Liver (tissue), 9 donors: ENCODE data around the gene EPB41L4A. TPM values are rescaled to one million over a fixed set of nuclear protein-coding genes. Genes with fewer than 3 reads are reported as not detected.

Source experiments
- DNase-seq: peaks from one replicate; pipeline ENCODE4 v3.0.0-alpha.2; 2017; ENCODE audit warnings: low spot score
- H3K27ac ChIP-seq, 2 donors: one replicate each; pipeline ENCODE4 v1.7.0; 2013; ENCODE audit warnings: inconsistent platforms in 2 of 2, low read length in 2 of 2, control low read depth in 1 of 2, low read depth in 1 of 2, mild to moderate bottlenecking in 1 of 2
- H3K27me3 ChIP-seq, 4 donors: one replicate each; pipeline versions ENCODE4 v1.6.1 to v1.7.0; 2013; ENCODE audit warnings: low read length in 3 of 4, inconsistent platforms in 1 of 4, mild to moderate bottlenecking in 1 of 4, moderate library complexity in 1 of 4; ENCODE audit not compliant: control insufficient read depth in 4 of 4, insufficient read depth in 4 of 4
- H3K36me3 ChIP-seq, 4 donors: one replicate each; pipeline versions ENCODE4 v1.6.1 to v1.7.0; 2013; ENCODE audit warnings: low read length in 3 of 4, mild to moderate bottlenecking in 3 of 4, low read depth in 1 of 4, moderate library complexity in 1 of 4; ENCODE audit not compliant: control insufficient read depth in 4 of 4, insufficient read depth in 3 of 4
- H3K4me1 ChIP-seq, 4 donors: one replicate each; pipeline versions ENCODE4 v1.6.1 to v1.7.0; 2013; ENCODE audit warnings: low read length in 3 of 4, mild to moderate bottlenecking in 3 of 4, moderate library complexity in 1 of 4; ENCODE audit not compliant: control insufficient read depth in 4 of 4, insufficient read depth in 4 of 4
- H3K4me3 ChIP-seq, 3 donors: one replicate each; pipeline versions ENCODE4 v1.6.1 to v1.7.0; 2013; ENCODE audit warnings: low read length in 3 of 3, control low read depth in 1 of 3, low read depth in 1 of 3, mild to moderate bottlenecking in 1 of 3
- H3K9ac ChIP-seq, 2 donors: one replicate each; pipeline ENCODE4 v1.7.0; 2013; ENCODE audit warnings: low read length in 2 of 2, mild to moderate bottlenecking in 2 of 2, moderate library complexity in 2 of 2, control low read depth in 1 of 2, low read depth in 1 of 2
- H3K9me3 ChIP-seq, 4 donors: one replicate each; pipeline versions ENCODE4 v1.6.1 to v1.7.0; 2013; ENCODE audit warnings: low read length in 3 of 4; ENCODE audit not compliant: control insufficient read depth in 4 of 4
- EGR1 ChIP-seq, 2 donors: IDR thresholded peaks; 2 replicates each; pipeline ENCODE4 v1.6.1; 2016 to 2018; ENCODE audit warnings: antibody characterized with exemption in 2 of 2, low read depth in 2 of 2
- FOXA2 ChIP-seq: IDR thresholded peaks from 2 replicates; pipeline ENCODE4 v1.6.1; 2016; ENCODE audit warnings: antibody characterized with exemption
- GABPA ChIP-seq, 2 donors: IDR thresholded peaks in 1 of 2; conservative IDR thresholded peaks in 1 of 2; 2 replicates each; pipeline ENCODE4 v1.6.1; 2016; ENCODE audit warnings: antibody characterized with exemption in 2 of 2, mild to moderate bottlenecking in 1 of 2, moderate library complexity in 1 of 2
- HNF4A ChIP-seq, 2 donors: conservative IDR thresholded peaks; 2 replicates each; pipeline ENCODE4 v1.6.1; 2016; ENCODE audit warnings: antibody characterized with exemption in 2 of 2, mild to moderate bottlenecking in 2 of 2
- RAD21 ChIP-seq, 2 donors: IDR thresholded peaks; 2 replicates each; pipeline ENCODE4 v1.6.1; 2016; ENCODE audit warnings: antibody characterized with exemption in 2 of 2, mild to moderate bottlenecking in 2 of 2
- SP1 ChIP-seq: IDR thresholded peaks from 2 replicates; pipeline ENCODE4 v1.6.1; 2018; ENCODE audit warnings: antibody characterized with exemption, mild to moderate bottlenecking
- TAF1 ChIP-seq: conservative IDR thresholded peaks from 2 replicates; pipeline ENCODE4 v1.6.1; 2016; ENCODE audit warnings: antibody characterized with exemption, mild to moderate bottlenecking
- YY1 ChIP-seq: IDR thresholded peaks from 2 replicates; pipeline ENCODE4 v1.6.1; 2016; ENCODE audit warnings: antibody characterized with exemption, mild to moderate bottlenecking
- WGBS: extraction: QIAGEN DNeasy Blood & Tissue Kit; methylation state at CpG from one replicate; pipeline ENCODE4 v1.1.7; 2013; 5-methylcytosine and 5-hydroxymethylcytosine counted together
- polyA plus RNA-seq, 2 donors: library from polyadenylated mRNA; stranded (reverse) in 1 of 2; unstranded in 1 of 2; fragments of 200-250 nt in 1 of 2; fragments of >200 nt in 1 of 2; fragmentation: Nextera tagmentation in 1 of 2; extraction: Ambion mirVana in 1 of 2; gene quantifications; one replicate each; pipeline versions ENCODE4 v1.2.1 to v1.2.3, GENCODE V29; 2013 to 2015
- total RNA-seq, 2 donors: library from RNA; depleted of rRNA; stranded (reverse); fragments of >200 nt; gene quantifications; one replicate each; pipeline ENCODE4 v1.2.3, GENCODE V29; 2014
- TF ChIP-seq, protein P1 (sequence below): IDR thresholded peaks from 2 replicates; pipeline ENCODE4 v1.6.1; 2016; ENCODE audit warnings: antibody characterized with exemption
- TF ChIP-seq, protein P2 (sequence below): IDR thresholded peaks from 2 replicates; pipeline ENCODE4 v1.6.1; 2016; ENCODE audit warnings: antibody characterized with exemption
- TF ChIP-seq, protein P3 (sequence below): IDR thresholded peaks from 2 replicates; pipeline ENCODE4 v1.6.1; 2016; ENCODE audit warnings: antibody characterized with exemption, mild to moderate bottlenecking
- TF ChIP-seq, protein P4 (sequence below): IDR thresholded peaks from 2 replicates; pipeline ENCODE4 v1.6.1; 2016; ENCODE audit warnings: antibody characterized with exemption
- TF ChIP-seq, protein P5 (sequence below): fragments of 150-350 bp; IDR thresholded peaks from 2 replicates; pipeline ENCODE4 v1.5.1; 2017; ENCODE audit warnings: improper control_type of control experiment, low read depth, low read length; ENCODE audit not compliant: missing input control
- donor health status: healthy.
- donor health status: healthy.
- donor health status: healthy.
- donor health status: healthy.
- donor health status: healthy.

EPB41L4A gene
- total and polyA plus RNA-seq, 4 donors, result 1.1 to 8.0 (median 3.9) TPM

DNA sequence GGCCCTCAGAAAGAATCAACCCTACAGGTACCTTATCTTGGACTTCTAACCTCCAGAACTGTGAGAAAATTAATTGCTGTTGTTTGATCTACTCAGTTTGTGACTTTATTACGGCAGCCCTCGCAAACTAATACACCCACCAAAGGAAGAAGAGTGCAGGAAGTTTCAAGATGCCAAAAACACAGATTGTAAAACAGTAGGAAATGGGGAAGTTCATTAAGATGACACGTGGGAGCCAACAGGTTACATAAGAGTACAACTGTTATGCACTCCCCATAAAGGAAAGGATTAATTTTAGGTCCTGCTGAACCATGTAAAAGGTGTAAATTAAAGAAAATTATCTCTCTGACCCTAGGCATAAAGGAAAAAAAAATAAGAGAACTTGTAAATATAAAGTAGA lies 294.3 kb downstream of the EPB41L4A start:
- Histone ChIP-seq H3K9ac (no peak overlapping the region), H3K27me3 (no peaks in the 10 kb centered on the region), H3K36me3 (no peaks in the 10 kb centered on the region), H3K4me1 (peaks cover 0 to 3% (median 0%) of the 10 kb centered on the region in 4 donors), H3K4me3 (no peak overlapping the region), H3K27ac (no peak overlapping the region), H3K9me3 (peaks cover 0 to 4% (median under 1%) of the 10 kb centered on the region in 4 donors)
- TF ChIP-seq, protein P1, sequence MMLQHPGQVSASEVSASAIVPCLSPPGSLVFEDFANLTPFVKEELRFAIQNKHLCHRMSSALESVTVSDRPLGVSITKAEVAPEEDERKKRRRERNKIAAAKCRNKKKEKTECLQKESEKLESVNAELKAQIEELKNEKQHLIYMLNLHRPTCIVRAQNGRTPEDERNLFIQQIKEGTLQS, result no peak
- TF ChIP-seq EGR1 (IDR thresholded peaks at IDR 0.05; ENCODE audit: low read depth in 2 of 2) (no peak), SP1 (no peak), FOXA2 (no peak), YY1 (no peak), GABPA (IDR thresholded peaks at IDR 0.05 in 1 of 2, conservative IDR thresholded peaks at IDR 0.05 in 1 of 2) (no peak), HNF4A (conservative IDR thresholded peaks at IDR 0.05) (no peak), TAF1 (no peak), RAD21 (IDR thresholded peaks at IDR 0.05) (no peak)
- TF ChIP-seq, protein P2, sequence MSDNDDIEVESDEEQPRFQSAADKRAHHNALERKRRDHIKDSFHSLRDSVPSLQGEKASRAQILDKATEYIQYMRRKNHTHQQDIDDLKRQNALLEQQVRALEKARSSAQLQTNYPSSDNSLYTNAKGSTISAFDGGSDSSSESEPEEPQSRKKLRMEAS, result no peak
- TF ChIP-seq, protein P3, sequence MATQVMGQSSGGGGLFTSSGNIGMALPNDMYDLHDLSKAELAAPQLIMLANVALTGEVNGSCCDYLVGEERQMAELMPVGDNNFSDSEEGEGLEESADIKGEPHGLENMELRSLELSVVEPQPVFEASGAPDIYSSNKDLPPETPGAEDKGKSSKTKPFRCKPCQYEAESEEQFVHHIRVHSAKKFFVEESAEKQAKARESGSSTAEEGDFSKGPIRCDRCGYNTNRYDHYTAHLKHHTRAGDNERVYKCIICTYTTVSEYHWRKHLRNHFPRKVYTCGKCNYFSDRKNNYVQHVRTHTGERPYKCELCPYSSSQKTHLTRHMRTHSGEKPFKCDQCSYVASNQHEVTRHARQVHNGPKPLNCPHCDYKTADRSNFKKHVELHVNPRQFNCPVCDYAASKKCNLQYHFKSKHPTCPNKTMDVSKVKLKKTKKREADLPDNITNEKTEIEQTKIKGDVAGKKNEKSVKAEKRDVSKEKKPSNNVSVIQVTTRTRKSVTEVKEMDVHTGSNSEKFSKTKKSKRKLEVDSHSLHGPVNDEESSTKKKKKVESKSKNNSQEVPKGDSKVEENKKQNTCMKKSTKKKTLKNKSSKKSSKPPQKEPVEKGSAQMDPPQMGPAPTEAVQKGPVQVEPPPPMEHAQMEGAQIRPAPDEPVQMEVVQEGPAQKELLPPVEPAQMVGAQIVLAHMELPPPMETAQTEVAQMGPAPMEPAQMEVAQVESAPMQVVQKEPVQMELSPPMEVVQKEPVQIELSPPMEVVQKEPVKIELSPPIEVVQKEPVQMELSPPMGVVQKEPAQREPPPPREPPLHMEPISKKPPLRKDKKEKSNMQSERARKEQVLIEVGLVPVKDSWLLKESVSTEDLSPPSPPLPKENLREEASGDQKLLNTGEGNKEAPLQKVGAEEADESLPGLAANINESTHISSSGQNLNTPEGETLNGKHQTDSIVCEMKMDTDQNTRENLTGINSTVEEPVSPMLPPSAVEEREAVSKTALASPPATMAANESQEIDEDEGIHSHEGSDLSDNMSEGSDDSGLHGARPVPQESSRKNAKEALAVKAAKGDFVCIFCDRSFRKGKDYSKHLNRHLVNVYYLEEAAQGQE, result no peak
- TF ChIP-seq, protein P4, sequence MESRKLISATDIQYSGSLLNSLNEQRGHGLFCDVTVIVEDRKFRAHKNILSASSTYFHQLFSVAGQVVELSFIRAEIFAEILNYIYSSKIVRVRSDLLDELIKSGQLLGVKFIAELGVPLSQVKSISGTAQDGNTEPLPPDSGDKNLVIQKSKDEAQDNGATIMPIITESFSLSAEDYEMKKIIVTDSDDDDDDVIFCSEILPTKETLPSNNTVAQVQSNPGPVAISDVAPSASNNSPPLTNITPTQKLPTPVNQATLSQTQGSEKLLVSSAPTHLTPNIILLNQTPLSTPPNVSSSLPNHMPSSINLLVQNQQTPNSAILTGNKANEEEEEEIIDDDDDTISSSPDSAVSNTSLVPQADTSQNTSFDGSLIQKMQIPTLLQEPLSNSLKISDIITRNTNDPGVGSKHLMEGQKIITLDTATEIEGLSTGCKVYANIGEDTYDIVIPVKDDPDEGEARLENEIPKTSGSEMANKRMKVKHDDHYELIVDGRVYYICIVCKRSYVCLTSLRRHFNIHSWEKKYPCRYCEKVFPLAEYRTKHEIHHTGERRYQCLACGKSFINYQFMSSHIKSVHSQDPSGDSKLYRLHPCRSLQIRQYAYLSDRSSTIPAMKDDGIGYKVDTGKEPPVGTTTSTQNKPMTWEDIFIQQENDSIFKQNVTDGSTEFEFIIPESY, result no peak
- TF ChIP-seq, protein P5, sequence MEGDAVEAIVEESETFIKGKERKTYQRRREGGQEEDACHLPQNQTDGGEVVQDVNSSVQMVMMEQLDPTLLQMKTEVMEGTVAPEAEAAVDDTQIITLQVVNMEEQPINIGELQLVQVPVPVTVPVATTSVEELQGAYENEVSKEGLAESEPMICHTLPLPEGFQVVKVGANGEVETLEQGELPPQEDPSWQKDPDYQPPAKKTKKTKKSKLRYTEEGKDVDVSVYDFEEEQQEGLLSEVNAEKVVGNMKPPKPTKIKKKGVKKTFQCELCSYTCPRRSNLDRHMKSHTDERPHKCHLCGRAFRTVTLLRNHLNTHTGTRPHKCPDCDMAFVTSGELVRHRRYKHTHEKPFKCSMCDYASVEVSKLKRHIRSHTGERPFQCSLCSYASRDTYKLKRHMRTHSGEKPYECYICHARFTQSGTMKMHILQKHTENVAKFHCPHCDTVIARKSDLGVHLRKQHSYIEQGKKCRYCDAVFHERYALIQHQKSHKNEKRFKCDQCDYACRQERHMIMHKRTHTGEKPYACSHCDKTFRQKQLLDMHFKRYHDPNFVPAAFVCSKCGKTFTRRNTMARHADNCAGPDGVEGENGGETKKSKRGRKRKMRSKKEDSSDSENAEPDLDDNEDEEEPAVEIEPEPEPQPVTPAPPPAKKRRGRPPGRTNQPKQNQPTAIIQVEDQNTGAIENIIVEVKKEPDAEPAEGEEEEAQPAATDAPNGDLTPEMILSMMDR, result no peak
- 61% methylated on average over 3 of the region's 3 CpGs for WGBS
- DNase-seq, result no peak

DNA sequence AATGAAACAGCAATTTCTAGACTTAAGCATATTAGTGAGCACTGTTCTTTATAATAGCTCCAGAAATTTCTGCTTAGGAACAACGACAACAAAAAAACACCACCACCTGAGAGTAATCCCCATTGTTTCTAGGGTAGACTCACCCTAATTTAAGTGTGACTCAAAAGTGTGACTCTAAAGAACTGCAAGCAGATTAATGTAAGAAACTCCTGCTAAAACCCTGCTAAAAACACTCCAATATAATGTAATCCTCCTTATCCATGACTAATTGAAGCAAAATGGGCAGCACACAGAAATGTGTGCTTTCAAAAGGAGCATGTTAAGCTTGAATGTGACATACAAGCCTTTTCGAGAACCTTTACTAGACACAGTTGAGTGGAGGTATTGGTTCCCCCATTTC lies 296.0 kb downstream of the EPB41L4A start:
- TF ChIP-seq, protein P4, result no peak
- no peak for TF ChIP-seq YY1
- Histone ChIP-seq H3K9ac (no peak overlapping the region), H3K36me3 (no peaks in the 10 kb centered on the region), H3K4me3 (no peak overlapping the region), H3K27me3 (no peaks in the 10 kb centered on the region), H3K4me1 (peaks cover 0 to 3% (median 0%) of the 10 kb centered on the region in 4 donors), H3K9me3 (peaks cover 0 to 4% (median under 1%) of the 10 kb centered on the region in 4 donors), H3K27ac (no peak overlapping the region)
- no peak for DNase-seq
- WGBS, result 90% methylated on average over 2 of the region's 2 CpGs
